Dermis microvascular lymphatic vessel endothelial cell (primary cell): ENCODE measurements around the gene GALNT2. TPM values are rescaled to one million over a fixed set of nuclear protein-coding genes. Genes with fewer than 3 reads are reported as not detected.

Source experiments
- DNase-seq, 2 donors: peaks; one replicate each; pipeline versions ENCODE4 v3.0.0 to v3.0.0-alpha.2; 2010; ENCODE audit warnings: low read depth in 2 of 2
- total RNA-seq: library from RNA; depleted of rRNA; stranded (reverse); fragments of >200 nt; gene quantifications from 2 replicates; pipeline ENCODE4 v1.2.1, GENCODE V29; 2014

Gene GALNT2
- total RNA-seq, 1 donor from 2014 or later: 38.1 TPM

- DNase-seq: no peak
Measured at GRCh38 chr1:230158415-230159291, 91.6 kb downstream of the GALNT2 start.

- no peak for DNase-seq
Measured at GRCh38 chr1:230159580-230159979, 92.5 kb downstream of the GALNT2 start.

- peak; percentile 79 to 96 for DNase-seq
Measured at GRCh38 chr1:230160957-230161771, 94.1 kb downstream of the GALNT2 start.

GRCh38 chr1:230163205-230163604 lies 96.2 kb downstream of the GALNT2 start:
- DNase-seq: no peak

- no peak for DNase-seq
Measured at GRCh38 chr1:230163719-230164118, 96.7 kb downstream of the GALNT2 start.

GRCh38 chr1:230165536-230165935 lies 98.5 kb downstream of the GALNT2 start:
- DNase-seq: no peak

- no peak for DNase-seq
Measured at GRCh38 chr1:230166366-230167132, 99.5 kb downstream of the GALNT2 start.

GRCh38 chr1:230167419-230167852 lies 100.4 kb downstream of the GALNT2 start:
- peak; percentile 30 to 64 for DNase-seq

GRCh38 chr1:230169454-230170152 lies 102.6 kb downstream of the GALNT2 start:
- DNase-seq: no peak

GRCh38 chr1:230170153-230170547 lies 103.1 kb downstream of the GALNT2 start:
- no peak for DNase-seq

- DNase-seq: no peak
Measured at GRCh38 chr1:230170622-230171021, 103.6 kb downstream of the GALNT2 start.

GRCh38 chr1:230171356-230172015 lies 104.4 kb downstream of the GALNT2 start:
- DNase-seq: no peak

- DNase-seq: no peak
Measured at GRCh38 chr1:230172016-230172537, 105.0 kb downstream of the GALNT2 start.

- no peak for DNase-seq
Measured at GRCh38 chr1:230173187-230173975, 106.3 kb downstream of the GALNT2 start.

GRCh38 chr1:230174041-230174440 lies 107.0 kb downstream of the GALNT2 start:
- no peak for DNase-seq

GRCh38 chr1:230174471-230175162 lies 107.6 kb downstream of the GALNT2 start:
- no peak for DNase-seq

- DNase-seq: no peak
Measured at GRCh38 chr1:230175163-230175747, 108.2 kb downstream of the GALNT2 start.

- no peak for DNase-seq
Measured at GRCh38 chr1:230175839-230176238, 108.8 kb downstream of the GALNT2 start.
